ENCODE measurements around the gene SPRING1. TPM values are rescaled to one million over a fixed set of nuclear protein-coding genes. Genes with fewer than 3 reads are reported as not detected.
"Not testable (repeated sequence)": the region's sequence is repeated elsewhere in the genome, so short reads cannot be mapped to it uniquely, and the experiment has no call there.

Gene SPRING1, protein sequence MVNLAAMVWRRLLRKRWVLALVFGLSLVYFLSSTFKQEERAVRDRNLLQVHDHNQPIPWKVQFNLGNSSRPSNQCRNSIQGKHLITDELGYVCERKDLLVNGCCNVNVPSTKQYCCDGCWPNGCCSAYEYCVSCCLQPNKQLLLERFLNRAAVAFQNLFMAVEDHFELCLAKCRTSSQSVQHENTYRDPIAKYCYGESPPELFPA
- total RNA-seq, result 22.6 TPM

DNA sequence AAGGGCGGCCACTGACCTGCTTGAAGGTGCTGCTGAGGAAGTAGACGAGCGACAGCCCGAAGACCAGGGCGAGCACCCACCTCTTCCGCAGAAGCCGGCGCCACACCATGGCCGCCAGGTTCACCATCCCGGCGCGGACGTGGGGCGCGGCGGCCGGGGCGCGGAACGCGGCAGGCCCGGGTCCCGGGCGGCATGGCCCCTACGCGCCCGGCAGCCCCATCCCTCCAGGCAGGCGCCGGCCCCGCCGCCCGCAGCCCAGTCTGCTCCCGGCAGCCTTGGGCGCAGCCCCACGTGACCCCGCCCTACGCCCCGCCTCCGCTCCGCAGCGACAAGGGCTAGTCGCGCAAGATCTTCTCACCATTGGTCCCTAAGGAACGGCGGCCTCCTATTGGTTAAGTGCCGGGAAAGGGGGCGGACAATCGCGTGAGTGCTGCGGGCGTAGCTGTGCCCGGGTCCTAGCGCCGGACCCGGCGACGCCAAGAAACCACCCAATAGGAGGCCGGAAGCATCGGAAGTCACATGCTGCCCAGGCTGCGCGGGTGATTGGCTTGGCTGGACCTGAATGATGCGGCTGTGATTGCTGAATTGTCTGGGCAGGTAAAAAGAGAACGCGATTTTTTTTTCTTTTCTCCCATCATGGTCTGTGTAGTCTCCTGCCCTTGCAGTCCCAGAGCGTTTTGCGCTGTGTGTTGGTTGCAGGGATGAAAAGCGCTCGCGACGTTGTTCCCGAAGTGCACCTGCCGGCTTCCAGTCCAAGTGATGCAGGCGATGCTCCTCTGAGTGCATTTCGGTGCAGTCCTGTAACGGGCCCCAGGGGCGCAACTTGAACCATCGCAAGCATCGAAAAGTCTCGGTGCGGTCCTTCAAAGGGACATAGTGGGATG, at the start of gene SPRING1, which contains the start of gene RNFT2:
SPRING1 (minus strand) TSS at position 296 of the 884 bp plus-strand sequence; CDS start at position 127, 169 bp downstream.
RNFT2 (plus strand) TSS at position 542 of the 884 bp plus-strand sequence. CDS start 2,183 bp downstream, outside the sequence.
- peak; percentile 100 for DNase-seq (ENCODE audit: low spot score)

DNA sequence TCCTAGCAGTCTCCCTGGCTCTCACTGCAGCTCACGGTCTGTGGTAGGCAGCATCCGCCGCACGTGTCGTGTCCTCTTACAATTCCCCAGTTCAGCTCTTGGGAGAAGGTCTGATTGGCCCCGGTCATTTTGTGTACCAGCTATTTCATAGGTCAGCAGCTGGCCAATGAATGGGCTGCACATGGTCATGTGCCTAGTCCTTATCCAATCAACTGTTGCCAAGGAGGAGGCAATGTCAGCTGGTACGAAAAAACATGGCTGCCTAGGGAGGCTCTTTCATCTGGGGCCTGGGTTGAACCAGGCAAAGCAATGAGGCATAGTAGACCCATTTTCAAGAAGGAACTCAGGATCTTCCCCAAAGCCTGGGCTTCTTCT, 46.4 kb upstream of the SPRING1 start:
- no peak for DNase-seq (ENCODE audit: low spot score)

DNA sequence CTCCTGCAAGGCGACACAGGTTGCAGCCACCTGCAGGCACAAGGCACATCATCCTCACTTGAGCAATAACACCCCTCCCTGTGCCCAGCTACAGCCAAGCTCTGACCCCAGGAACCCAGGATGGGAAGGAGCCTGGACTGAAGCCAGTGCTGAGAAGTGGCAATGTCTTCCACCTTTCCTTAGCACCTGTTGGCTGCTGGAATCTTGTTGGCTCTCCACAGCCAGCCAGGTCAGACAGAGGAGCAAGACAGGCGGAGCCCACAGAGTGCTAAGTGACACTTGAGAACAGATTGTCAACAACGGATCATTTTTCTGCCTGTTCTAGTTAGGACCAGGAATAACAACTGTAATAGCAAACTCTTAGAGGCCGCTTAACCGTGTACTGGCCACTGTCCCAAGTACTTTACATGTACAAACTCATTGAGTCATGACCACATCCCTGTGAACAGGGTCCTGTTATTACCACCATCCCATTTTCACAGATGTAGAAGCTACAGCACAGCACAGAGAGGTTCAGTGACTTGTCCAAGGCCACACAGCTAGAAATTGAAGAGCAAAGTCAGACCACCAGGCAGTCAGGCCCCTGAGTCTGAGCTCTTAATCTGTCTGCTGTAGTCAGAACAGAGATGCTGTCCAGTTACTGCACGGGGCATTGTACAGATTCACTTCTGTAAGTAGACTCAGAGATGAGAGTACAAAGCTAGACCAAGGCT, 45.8 kb upstream of the SPRING1 start:
- DNase-seq (ENCODE audit: low spot score), result no peak

DNA sequence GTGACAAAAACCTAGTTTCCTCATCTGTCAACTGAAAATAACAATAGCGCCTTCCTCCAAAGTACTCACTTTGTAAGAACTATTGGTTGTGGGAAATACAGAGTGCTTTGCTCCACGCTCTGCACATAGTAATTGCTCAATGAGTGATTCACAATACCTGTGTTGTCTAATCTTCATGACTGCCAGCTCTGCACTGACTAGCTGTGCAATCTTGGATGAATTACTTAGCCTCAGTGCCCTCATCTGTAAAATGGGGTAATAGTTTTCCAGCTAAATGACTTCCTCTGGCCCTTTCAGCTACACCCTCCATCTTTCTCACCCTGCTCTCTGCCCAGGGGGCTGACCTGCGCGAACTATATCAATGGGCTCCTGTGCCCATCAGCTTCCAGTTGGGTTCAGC, 43.1 kb upstream of the SPRING1 start:
- DNase-seq (ENCODE audit: low spot score), result no peak

DNA sequence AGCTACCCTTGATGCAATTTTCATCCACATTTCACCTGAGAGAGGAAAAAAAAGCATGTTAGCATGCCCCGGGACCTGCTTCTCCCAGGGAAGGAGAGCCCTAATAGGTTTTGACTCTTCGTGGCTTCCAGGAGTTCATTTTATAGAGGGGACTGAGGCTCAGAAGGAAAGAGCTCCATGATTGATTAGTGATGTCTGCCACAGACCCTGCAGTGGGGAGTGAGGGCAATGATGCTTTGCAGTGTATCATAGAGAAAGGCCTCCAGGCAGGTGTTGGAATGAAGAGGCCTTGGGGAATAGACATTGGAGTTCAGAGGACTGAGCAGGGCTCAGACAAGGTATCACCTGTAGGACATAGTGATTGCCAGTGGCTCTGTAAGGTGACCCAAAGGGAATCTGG, 41.7 kb upstream of the SPRING1 start:
- no peak for DNase-seq (ENCODE audit: low spot score)

DNA sequence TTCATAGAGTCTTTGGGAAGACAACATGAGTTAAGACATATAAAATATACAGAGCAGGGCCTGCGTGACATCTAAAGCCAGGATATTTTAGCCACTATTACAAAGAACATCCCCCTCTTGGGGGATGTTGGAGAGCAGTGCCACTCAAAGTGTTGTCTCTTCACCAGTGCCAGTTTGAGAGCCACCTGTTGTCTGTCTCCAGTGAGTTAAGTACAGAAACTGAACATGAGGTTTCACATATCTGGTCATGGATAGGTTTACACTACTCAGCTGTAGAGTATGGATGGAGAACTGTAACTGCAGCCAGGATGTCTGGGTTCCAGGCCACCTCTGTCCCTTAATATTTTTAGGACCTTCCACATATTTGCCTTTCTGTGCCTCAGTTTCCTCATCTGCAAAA, 39.4 kb upstream of the SPRING1 start:
- DNase-seq (ENCODE audit: low spot score), result no peak

DNA sequence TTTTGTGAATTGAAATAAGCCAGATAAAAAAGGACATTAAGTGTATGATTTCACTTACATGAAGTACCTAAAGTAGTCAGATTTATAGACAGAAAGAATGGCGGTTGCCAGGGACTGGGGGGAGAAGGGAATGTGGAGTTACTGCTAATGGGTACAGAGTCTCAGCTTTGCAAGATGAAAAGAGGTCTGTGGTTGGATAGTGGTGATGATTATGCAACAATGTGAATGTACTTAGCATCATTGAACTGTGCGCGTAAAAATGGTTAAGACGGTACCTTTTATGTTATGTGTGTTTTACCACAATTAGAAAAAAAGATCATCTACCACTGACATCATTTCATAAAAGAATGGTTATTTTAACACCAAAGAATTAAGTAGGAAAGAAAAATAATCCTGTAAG, 36.2 kb upstream of the SPRING1 start:
- DNase-seq (ENCODE audit: low spot score), result no peak

DNA sequence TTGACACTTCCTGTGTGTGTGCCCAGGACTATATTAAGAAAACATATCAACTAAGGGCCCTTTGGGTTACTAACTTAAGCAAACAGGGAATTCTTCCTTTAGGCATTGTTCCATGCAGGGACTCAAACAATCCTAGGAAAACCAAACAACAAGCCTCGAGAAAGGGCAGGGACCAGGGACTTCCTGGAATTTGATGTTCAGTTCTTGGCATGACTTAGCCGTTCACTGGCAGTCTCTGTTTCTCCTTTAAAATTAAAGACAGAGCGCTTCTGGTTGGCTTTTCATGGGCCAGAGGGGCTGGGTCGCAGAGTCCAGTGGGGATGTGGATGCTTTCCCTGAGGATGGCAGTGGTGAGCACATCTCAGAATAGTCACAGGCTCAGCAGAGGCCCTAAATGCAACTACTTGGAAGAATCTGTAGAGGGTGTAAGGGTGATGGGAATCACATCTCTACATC, 35.4 kb upstream of the SPRING1 start:
- no peak for DNase-seq (ENCODE audit: low spot score)

DNA sequence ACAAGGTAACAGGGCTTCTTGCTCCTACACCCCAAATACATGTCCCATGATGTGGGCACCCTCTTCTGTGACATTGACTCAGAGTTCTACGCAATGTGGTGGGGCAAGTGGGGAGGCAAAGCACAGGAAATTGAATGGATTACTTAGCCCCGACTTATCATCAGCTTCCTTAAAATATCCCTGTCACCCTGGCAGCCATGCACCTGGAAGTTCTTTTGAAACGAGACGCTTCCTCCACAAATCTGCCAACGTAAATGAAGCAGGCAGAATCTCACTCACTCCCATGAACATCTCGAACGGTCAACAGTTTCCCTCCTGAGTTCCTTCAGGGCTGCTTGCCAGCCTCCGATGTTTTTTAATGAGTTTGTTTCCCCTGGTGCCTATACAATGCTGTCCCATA, 33.8 kb upstream of the SPRING1 start:
- DNase-seq (ENCODE audit: low spot score), result no peak

DNA sequence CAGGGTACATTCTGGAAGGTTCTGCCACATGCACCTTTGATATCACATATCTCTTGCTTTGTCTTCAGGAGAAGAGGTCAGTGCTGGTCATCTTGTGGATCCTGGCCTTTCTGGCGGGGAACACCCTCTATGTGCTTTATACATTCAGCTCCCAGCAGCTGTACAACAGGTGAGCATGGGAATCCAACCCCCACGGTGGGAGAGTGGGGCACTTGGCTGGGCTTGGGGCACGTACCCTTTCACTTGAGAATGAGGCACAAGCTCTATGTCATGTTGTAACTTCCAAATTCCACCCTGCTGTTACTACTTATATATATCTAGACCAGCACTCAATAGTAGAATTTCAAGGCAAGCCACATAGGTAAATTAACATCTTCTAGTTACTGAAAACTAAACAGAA, 28.9 kb upstream of the SPRING1 start:
- DNase-seq (ENCODE audit: low spot score), result no peak

DNA sequence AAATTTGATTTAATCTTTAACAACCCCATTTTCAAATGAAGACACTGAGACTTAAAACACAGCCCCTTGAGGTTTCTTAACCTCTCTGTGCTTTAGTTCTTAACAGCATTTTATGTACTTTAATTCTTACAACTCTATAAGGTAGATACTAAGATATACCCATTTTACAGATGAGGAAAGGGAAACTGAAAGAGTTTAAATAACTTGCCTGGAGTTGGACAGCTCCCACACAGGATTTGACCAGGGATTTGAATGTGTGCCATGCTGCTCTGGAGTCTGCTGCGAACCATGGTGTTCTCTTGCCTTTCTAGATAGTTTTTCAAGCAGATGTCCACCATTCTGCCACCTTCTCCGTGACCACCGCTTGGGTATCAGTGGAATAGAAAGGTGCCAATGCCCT, 28.4 kb upstream of the SPRING1 start:
- no peak for DNase-seq (ENCODE audit: low spot score)

DNA sequence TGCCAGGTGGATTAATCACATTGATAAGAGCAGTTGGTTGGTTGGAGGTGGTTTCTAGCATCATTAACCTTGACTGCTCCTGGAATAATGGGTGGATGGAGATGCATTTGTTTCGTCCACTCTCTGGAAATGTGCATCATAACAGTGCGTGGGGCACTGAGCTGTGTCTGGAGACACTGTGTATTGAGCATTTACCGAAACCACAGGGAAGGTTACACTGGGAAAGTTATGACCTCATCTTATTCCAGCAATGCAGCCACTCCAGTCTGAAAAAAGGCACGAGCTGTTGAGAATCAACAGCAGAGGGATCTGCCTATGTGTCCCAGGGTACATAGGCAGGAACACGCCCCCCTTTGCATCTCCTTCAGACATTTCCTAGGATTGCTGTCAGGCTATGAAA, 27.4 kb upstream of the SPRING1 start:
- no peak for DNase-seq (ENCODE audit: low spot score)

DNA sequence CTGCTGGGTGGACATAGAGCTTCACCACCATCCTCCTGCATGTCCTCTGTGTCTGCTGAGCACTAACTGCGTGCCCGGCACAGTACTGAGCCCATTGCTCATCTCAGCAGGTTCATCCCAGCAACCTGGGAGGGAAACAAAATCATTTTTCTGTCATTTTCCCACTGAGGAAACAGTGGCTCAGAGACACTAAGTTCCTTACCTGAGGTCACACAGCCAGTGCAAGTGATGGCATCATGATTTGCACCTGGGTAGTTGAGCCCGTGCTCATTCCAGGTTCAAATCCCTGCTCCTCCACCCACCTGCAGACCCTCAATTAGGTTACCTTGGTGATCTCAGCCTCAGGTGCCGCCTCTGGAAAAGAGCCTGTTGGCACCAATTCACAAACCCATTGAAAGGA, 23.6 kb upstream of the SPRING1 start:
- no peak for DNase-seq (ENCODE audit: low spot score)

DNA sequence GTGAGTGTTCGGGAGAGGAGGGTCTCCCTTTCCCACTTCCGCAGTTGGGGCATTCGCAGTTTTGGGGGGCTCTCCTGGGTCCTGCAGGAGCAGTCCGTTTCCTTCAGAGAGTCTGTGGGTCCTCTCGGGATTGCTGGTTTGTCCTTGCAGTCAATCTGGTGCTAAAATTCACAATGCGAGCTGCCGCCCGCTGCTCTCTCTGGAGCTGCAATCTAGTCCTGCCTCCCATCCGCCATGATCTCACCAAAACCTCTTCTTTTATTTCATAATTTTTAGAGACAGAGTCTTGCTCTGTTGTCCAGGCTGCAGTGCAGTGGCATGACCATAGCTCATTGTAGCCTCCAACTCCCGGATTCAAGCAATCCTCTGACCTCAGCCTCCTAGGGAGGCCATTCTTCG, 22.8 kb upstream of the SPRING1 start:
- no peak for DNase-seq (ENCODE audit: low spot score)

DNA sequence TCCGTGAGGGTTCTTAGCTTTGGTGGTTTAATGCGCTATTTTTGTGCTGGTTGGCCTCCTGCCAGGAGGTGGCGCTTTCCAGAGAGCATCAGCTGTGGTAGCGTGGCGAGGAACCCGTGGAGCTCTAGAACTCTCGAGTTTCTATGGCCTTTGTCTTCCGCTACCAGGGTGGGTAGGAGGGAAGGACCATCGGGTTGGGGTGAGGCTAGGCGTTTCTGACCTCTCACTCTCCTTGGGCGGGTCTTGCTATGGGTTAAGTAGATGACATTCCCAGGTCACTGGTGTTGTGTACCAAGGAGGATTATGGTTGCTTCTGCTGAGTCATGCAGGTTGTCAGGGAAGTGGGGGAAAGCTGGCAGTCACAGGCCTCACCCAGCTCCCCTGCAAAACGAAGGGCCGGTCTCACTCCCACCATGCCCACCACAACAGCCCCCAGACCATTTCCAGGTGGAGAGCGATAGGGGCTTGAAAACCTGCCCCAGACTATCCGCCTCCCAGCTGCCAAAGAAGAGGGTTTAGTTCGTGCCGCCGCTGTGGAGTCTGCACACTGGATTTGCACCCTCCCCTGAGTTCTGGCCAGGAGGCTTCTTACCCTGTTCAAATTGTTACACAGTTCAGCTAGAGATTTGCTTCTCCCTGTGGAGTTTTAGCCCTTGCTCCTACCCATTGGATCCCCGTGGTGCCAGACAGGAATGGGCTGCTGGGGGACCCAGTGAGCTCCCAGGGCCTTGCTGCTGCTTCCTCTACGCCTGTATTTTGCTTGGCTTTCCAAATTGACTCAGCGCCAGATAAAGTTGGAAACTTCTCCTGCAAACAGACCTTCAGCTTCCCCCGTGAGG, 22.1 kb upstream of the SPRING1 start:
- DNase-seq (ENCODE audit: low spot score), result no peak

DNA sequence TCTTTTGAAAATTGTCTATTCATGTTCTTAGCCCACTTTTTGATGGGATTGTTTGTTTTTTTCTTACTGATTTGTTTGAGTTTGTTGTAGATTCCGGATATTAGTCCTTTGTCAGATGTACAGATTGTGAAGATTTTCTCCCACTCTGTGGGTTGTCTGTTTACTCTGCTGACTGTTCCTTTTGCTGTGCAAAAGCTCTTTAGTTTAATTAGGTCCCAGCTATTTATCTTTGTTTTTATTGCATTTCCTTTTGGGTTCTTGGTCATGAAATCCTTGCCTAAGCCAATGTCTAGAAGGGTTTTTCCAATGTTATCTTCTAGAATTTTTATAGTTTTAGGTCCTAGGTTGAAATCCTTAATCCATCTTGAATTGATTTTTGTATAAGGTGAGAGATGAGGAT, 16.9 kb upstream of the SPRING1 start:
- not testable (repeated sequence) for DNase-seq (ENCODE audit: low spot score)

DNA sequence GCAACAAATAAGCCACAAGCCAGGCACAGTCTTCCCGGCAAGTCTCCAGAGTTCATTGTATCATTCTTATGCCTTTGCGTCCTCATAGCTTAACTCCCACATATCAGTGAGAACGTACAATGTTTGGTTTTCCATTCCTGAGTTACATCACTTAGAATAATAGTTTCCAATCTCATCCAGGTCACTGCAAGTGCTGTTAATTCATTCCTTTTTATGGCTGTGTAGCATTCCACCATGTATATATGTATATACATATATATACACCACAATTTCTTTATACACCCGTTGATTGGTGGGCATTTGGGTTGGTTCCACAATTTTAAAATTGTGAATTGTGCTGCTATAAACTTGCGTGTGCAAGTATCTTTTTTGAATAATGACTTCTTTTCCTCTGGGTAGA, 16.2 kb upstream of the SPRING1 start:
- not testable (repeated sequence) for DNase-seq (ENCODE audit: low spot score)

DNA sequence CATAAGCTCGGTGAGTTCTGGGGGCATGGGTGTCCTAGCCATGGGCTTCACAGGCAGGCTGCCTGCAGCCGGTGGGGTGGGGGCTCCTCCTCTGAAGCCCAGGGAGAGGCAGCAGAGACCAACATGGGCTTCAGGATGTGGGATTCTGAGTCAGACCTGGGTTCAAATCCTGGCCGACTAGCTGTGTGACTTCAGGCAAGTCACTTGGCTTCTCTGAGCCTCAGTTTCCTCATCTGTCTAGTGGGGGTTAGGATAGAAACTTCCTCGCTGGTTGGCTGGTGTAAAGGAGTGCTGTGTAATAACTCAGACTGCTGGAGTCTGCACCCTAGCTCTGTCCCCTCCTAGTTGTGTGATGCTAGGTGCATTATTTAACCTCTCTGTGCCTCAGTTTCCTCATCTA, 12.4 kb upstream of the SPRING1 start:
- DNase-seq (ENCODE audit: low spot score), result no peak

DNA sequence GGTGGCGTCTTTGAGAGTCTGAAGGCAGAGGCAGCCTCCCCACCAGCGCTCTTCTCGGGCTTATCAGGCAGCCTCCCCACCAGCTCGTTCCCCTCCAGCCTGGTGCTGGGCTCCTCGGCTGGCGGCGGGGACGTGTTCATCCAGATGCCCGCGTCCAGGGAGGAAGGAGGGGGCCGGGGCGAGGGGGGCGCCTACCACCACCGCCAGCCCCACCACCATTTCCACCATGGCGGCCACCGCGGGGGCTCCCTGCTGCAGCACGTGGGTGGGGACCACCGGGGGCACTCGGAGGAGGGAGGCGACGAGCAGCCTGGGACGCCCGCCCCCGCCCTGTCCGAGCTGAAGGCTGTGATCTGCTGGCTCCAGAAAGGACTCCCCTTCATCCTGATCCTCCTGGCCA, 12.0 kb upstream of the SPRING1 start:
- no peak for DNase-seq (ENCODE audit: low spot score)

DNA sequence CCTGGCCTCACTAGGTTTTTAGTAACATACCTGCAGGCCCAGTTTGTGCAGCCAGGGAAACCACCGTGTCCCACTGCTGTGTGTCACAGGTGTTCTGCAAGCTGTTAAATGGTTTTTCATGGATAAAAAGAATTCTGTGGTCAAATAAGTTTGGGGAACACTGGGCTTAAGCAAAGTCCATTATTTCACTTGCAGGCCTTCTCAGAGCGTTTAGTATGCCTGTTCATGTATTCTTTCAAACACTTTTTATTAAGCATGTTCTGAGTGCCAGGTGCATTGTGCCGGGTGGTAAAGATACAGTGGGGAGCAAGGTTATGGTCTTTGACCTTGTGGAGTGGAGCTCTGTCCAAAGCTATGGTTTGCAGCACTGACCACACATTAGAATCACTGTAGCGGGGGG, 7.7 kb upstream of the SPRING1 start:
- DNase-seq (ENCODE audit: low spot score), result no peak

DNA sequence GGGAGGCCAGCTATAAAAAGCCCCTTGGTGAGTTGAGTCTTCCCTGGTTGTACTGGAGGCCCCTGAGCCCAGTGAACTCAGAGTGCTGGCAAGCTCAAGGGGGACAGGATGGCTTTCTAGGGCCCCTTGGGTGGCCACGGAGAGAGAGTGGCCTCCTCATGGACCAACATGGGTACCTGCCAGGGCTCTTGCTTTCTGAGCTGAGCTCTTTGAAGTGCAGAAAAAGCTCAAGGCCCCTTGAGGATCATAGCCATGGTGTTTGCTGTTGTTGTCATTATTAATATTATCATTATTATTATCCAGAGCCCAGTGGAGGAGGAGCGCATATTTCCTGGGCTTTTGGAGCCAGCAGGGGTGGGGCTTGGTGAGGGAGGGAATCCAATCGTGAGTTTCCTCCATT, 6.9 kb upstream of the SPRING1 start:
- no peak for DNase-seq (ENCODE audit: low spot score)

DNA sequence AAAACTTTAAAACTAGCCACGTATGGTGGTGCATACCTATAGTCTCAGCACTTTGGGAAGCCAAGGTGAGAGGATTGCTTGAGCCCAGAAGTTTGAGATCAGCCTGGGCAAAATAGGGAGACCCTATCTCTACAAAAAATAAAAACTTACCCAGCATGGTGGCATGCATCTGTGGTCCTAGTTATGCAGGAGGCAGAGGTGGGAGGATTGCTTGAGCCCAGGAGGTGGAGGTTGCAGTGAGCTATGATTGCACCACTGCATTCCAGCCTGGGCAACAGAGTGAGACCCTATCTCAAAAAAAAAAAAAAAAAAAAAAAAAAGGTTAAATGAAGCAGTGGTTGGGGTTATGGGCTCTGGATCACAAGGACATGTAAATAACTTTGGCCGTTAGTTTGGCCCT, 4.9 kb upstream of the SPRING1 start:
- not testable (repeated sequence) for DNase-seq (ENCODE audit: low spot score)

Data from ureter (tissue), 1 donor.